ENCODE results near the gene MOCS1.

Gene MOCS1

DNA sequence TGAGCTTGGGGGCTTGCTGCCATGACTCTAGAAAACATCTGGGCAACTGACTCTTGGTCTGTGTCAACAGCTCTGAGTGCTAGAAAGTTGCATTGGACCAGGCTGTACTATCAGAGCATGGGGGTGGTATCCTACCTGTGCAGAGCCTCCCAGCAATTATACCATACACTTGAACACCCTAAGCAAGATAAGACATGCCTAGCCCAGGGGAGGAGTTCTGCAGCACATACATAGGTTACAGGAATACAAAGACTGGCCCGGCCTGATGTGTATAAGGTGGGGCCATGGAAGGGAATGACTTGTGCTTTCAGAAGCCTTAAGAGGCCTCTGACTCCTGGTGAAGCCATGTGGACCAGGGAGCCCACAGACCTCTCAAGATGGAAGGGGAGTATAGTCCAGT lies 11.4 kb upstream of the MOCS1 start:
- Histone ChIP-seq H3K27ac (ENCODE audit: low read length) (no peak overlapping the region), H4K20me1 (ENCODE audit: insufficient read depth, low read length) (no peaks in the 10 kb centered on the region), H3K4me3 (ENCODE audit: low read depth in 1 of 2, low read length in 2 of 2) (no peak overlapping the region), H3K4me1 (ENCODE audit: insufficient read depth, low read length) (no peaks in the 10 kb centered on the region), H3K4me2 (ENCODE audit: insufficient read depth, low read length) (no peak overlapping the region), H3K9ac (ENCODE audit: low read depth, low read length) (no peak overlapping the region), H3K27me3 (ENCODE audit: insufficient read depth, low read length, poor library complexity) (no peaks in the 10 kb centered on the region), H2AFZ (ENCODE audit: low read depth, low read length) (no peak overlapping the region), H3K9me3 (ENCODE audit: insufficient read depth, low read length, severe bottlenecking) (no peaks in the 10 kb centered on the region), H3K36me3 (ENCODE audit: insufficient read depth, low read length) (no peaks in the 10 kb centered on the region), H3K79me2 (ENCODE audit: insufficient read depth, low read length) (no peaks in the 10 kb centered on the region)
- no peak for TF ChIP-seq EZH2 (IDR thresholded peaks at IDR 0.05; ENCODE audit: borderline replicate concordance, low read depth, low read length, severe bottlenecking)
- TF ChIP-seq, protein P1, sequence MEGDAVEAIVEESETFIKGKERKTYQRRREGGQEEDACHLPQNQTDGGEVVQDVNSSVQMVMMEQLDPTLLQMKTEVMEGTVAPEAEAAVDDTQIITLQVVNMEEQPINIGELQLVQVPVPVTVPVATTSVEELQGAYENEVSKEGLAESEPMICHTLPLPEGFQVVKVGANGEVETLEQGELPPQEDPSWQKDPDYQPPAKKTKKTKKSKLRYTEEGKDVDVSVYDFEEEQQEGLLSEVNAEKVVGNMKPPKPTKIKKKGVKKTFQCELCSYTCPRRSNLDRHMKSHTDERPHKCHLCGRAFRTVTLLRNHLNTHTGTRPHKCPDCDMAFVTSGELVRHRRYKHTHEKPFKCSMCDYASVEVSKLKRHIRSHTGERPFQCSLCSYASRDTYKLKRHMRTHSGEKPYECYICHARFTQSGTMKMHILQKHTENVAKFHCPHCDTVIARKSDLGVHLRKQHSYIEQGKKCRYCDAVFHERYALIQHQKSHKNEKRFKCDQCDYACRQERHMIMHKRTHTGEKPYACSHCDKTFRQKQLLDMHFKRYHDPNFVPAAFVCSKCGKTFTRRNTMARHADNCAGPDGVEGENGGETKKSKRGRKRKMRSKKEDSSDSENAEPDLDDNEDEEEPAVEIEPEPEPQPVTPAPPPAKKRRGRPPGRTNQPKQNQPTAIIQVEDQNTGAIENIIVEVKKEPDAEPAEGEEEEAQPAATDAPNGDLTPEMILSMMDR (IDR thresholded peaks at IDR 0.05; ENCODE audit: borderline replicate concordance, extremely low read depth, low read length, poor library complexity, severe bottlenecking): no peak
- DNase-seq: no peak
- no peak for ATAC-seq (ENCODE audit: insufficient read depth, low read depth)

DNA sequence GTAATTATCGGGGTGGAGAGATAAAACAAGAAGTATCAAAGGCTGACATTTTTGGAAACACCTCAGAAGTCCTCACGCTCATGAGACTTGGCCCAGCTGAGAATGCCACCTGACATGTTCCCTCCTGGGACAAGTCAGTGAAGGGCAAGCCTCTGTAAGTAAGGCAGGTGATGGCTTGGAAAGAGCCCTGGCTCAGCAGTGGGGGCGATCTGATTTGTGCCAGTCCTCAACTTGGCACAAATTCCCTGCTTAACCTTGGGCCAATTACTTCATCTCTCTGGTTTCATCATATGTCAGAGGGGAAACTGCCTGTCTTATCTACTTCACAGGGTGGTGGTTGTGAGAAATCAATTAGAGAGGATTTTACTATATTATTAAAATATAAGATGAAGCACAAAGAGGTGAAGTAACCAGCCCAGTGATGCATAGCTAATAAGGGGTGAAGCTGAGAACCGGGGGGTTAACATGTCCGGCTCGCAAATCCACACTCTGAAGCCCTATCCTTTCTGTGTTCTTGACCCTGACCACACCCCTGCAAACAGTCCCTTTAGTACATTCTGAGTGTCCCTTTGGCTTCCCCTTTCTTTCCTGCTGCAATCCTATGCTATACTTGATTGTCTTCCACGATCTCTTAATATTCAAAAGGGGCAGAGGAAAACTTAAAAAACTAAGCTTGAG lies 8.8 kb upstream of the MOCS1 start:
- no peak overlapping the region for H3K9ac ChIP-seq (ENCODE audit: low read depth, low read length)
- no peak overlapping the region for H3K4me3 ChIP-seq (ENCODE audit: low read depth in 1 of 2, low read length in 2 of 2)
- H3K4me2 ChIP-seq (ENCODE audit: insufficient read depth, low read length): no peak overlapping the region
- no peaks in the 10 kb centered on the region for H3K27me3 ChIP-seq (ENCODE audit: insufficient read depth, low read length, poor library complexity)
- no peaks in the 10 kb centered on the region for H3K79me2 ChIP-seq (ENCODE audit: insufficient read depth, low read length)
- no peak overlapping the region for H2AFZ ChIP-seq (ENCODE audit: low read depth, low read length)
- H3K36me3 ChIP-seq (ENCODE audit: insufficient read depth, low read length): no peaks in the 10 kb centered on the region
- no peak for ATAC-seq (ENCODE audit: insufficient read depth, low read depth)
- H4K20me1 ChIP-seq (ENCODE audit: insufficient read depth, low read length): no peaks in the 10 kb centered on the region
- H3K27ac ChIP-seq (ENCODE audit: low read length): no peak overlapping the region
- DNase-seq: no peak
- TF ChIP-seq, protein P1 (IDR thresholded peaks at IDR 0.05; ENCODE audit: borderline replicate concordance, extremely low read depth, low read length, poor library complexity, severe bottlenecking): no peak
- TF ChIP-seq EZH2 (IDR thresholded peaks at IDR 0.05; ENCODE audit: borderline replicate concordance, low read depth, low read length, severe bottlenecking): no peak
- H3K9me3 ChIP-seq (ENCODE audit: insufficient read depth, low read length, severe bottlenecking): no peaks in the 10 kb centered on the region
- no peaks in the 10 kb centered on the region for H3K4me1 ChIP-seq (ENCODE audit: insufficient read depth, low read length)

DNA sequence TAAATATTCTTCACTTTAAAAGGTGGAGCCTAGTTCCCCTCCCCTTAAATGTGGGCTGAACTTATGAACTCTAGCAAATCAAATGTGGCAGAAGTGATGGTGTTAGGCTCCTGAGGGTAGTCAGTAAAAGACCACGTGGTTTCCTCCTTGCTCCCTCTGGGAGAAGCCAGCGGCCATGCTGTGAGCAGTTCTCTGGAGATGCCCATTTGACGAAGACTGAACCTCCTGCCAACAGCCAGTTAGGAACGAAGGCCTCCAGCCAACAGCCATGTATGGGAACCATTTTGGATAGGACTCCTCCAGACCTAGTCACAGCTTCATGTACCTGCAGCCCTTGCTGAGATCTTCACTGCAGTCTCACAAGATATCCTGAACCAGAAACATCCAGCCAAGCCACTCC lies 7.6 kb upstream of the MOCS1 start:
- Histone ChIP-seq H3K4me1 (ENCODE audit: insufficient read depth, low read length) (no peaks in the 10 kb centered on the region), H3K4me3 (ENCODE audit: low read depth in 1 of 2, low read length in 2 of 2) (no peak overlapping the region), H3K9me3 (ENCODE audit: insufficient read depth, low read length, severe bottlenecking) (no peaks in the 10 kb centered on the region), H3K27me3 (ENCODE audit: insufficient read depth, low read length, poor library complexity) (no peaks in the 10 kb centered on the region), H4K20me1 (ENCODE audit: insufficient read depth, low read length) (no peaks in the 10 kb centered on the region), H3K79me2 (ENCODE audit: insufficient read depth, low read length) (no peaks in the 10 kb centered on the region), H3K36me3 (ENCODE audit: insufficient read depth, low read length) (no peaks in the 10 kb centered on the region), H3K9ac (ENCODE audit: low read depth, low read length) (no peak overlapping the region), H2AFZ (ENCODE audit: low read depth, low read length) (no peak overlapping the region), H3K27ac (ENCODE audit: low read length) (no peak overlapping the region), H3K4me2 (ENCODE audit: insufficient read depth, low read length) (no peak overlapping the region)
- TF ChIP-seq EZH2 (IDR thresholded peaks at IDR 0.05; ENCODE audit: borderline replicate concordance, low read depth, low read length, severe bottlenecking): no peak
- TF ChIP-seq, protein P1 (IDR thresholded peaks at IDR 0.05; ENCODE audit: borderline replicate concordance, extremely low read depth, low read length, poor library complexity, severe bottlenecking): no peak
- ATAC-seq (ENCODE audit: insufficient read depth, low read depth): no peak
- no peak for DNase-seq

Data from DND-41 (cell line).